Stimulated activated CD4-positive, alpha-beta T cell treated with anti-CD3 and anti-CD28 coated beads, Interleukin-12 subunit alpha, Interleukin-12 subunit beta, amount 100 ng/mL, for 24 hours (primary cell): Measurements from ENCODE around the gene LCOR.
"Not testable (repeated sequence)": the region's sequence is repeated elsewhere in the genome, so short reads cannot be mapped to it uniquely, and the experiment has no call there.

Experiments
- DNase-seq, 2 experiments: peaks; one replicate each; pipeline ENCODE4 v3.0.0-alpha.2; 2020; ENCODE audit warnings: low read depth in 2 of 2

The LCOR gene

DNA sequence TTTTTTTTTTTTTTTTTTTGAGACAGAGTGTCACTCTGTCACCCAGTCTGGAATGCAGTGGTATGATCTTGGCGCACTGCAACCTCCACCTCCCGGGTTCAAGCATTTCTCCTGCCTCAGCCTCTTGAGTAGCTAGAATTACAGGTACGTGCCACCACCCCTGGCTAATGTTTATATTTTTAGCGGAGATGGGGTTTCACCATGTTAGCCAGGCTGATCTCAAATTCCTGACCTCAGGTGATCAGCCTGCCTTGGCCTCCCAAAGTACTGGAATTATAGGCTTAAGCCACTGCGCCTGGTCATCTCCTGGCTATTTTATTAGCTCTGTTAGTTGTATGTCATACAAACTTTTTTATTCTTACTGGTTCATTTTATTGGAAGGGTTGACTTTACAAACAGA lies 103.0 kb downstream of the LCOR start:
- DNase-seq, result no peak

DNA sequence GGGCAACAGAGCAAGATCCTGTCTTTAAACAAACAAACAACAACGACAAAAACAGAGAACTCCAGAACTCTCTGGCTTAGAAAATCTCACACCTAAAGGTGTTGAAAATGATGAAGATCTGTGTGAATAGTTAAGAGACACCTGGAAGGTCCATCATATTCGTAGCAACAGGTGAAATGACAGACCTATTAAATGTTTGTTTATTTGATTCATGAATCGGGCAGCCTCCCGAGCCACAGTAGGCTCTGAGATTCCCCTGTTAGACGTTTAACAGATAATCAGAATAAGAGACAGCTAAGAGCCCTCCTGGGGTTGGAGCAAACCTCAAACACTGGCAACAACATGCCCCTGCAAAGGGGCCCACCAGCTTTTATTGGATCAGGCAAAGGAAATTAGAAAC lies 103.7 kb downstream of the LCOR start:
- DNase-seq, result no peak

DNA sequence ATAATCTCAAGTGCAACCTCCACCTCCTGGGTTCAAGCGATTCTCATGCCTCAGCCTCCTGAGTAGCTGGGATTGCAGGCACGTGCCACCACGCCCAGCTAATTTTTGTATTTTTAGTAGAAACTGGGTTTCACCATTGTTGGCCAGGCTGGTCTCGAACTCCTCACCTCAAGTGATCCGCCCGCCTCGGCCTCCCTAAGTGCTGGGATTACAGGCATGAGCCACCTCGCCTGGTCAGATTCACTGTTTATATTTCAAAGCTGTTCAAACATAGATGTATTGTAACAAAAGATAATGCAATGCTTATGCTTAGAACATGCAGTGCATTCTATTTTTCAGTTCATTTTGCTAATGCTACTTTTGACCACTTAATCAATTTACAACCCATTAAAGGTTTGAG lies 111.1 kb downstream of the LCOR start:
- not testable (repeated sequence) for DNase-seq

DNA sequence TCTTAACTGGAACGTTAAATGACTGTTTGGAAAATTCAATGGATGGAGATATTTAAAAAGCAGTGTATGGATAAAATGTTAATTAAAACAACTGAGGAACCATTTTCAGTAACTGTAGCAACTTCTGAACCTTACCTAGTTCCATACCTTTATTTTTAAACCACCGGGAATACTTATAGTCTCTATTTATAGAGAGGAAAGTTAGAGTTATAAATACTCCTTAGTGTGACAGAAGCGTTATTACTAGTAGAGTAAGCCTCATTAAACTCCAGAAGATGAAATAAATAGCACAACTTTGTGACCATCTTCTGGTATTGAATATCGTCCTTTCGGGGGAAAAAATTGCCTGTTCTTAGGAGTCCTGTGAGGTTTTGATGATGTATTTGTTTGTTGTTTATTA lies 114.9 kb downstream of the LCOR start:
- DNase-seq, result no peak

GRCh38 chr10:96949039-96949683 lies 117.1 kb downstream of the LCOR start:
- DNase-seq, result no peak

GRCh38 chr10:96951954-96952353 lies 119.9 kb downstream of the LCOR start:
- no peak for DNase-seq

GRCh38 chr10:96955794-96956193 lies 123.7 kb downstream of the LCOR start:
- no peak for DNase-seq

- no peak for DNase-seq
Measured at GRCh38 chr10:96958071-96958470, 126.0 kb downstream of the LCOR start.

- no peak for DNase-seq
Measured at GRCh38 chr10:96959733-96960132, 127.6 kb downstream of the LCOR start.

DNA sequence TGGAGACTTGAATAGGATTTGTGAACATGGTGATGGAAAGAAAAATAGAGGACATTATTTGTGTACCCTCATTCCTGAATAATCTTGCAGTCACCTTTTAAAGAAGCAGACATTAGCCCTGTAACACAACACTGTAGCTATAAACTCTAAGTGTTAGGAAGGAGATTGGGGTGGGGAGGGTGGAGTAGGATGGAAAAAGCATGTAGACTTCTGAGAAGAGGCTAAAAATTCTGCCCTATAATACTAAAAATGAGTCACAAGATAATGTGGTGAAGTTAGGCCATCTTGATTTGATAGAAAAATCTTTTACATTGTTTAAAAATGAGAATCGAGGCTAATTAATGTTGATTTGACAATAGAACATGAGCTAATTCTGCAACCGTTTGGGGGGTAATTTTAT lies 128.8 kb downstream of the LCOR start:
- no peak for DNase-seq

DNA sequence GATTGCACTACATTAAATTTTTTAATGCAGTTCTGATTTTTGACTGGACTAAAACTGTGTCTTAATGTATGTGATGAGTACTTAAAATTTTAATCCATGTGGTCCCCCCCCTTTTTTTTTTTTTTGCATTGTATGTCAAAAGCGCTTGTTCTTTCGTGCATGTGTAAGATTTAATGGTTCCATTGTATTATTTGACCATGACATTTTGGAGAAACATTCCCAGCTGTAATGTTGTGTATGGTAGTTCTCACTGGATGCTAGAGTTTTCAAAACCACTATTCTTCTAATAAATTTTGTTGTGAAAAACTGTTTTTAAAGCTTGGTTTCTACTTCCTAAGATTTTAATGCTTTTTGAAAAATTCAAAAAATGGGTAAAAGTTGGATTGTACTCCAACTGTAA lies 132.0 kb downstream of the LCOR start:
- DNase-seq, result no peak

DNA sequence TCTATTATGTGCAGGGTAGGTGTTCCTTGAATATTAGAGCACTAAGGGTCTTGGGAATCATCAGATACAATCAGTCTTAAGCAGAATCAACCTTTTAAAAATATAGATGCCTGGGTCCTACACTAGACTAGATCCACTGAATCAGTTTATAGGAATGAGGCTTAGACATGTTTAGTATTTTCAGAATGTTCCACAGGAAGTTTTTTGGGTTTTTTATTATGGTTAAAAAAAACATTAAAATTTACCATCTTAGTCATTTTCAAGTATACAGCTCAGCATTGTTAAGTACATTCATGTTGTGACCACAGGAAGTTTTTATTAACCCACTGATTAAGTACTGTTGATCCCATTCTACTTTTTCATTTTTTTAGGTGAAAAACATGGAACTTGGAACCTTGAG lies 135.7 kb downstream of the LCOR start:
- DNase-seq, result no peak

DNA sequence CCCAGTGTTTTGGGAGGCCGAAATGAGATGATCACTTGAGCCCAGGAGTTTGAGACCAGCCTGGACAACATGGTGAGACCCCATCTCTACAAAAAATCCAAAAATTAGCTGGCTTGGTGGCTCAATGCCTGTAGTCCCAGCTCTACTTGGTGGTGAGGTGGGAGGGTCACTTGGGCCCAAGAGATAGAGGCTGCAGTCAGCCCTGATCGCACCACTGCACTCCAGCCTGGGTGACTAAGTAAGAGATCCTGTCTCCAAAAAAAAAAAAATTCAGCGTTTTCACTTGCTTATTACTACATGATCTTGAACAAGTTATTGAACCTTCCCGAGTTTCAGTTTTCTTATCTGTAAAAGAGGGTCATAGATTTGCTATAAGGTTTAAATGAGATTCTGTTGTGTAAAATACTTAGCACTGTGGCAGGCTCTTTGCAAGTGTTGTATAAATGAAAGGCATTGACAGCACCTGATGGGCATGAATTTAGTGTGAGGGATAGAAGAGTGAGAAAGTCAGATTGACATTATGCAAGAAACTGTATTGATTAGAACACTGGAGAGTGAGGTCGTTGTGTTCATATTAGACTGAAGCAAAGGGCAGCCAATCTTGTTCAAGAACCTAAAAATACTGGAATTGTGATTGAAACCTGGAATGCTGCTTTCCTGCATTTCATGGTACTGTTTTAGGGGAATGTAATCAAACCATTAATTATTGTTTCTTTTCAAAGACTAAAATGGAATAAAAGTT lies 136.8 kb downstream of the LCOR start:
- DNase-seq, result no peak

DNA sequence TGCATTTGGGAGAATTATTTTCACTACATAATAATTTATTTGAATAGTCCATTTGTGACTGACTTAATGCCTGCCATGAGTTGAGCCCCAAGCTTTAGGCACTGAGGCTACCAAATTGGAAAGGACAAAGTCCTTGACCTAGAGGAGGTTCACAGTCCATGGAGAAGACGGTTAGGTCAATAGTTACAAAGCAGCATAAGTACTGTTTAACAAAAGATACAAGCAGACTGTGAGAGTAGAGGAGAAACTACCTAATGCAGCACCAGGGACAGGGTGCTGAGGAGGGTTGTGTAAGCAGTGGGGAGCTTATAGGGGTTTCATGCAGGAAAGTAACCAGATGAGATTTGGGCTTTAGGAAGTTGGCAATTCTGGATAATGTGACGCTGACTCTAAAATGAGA lies 139.2 kb downstream of the LCOR start:
- DNase-seq, result no peak

DNA sequence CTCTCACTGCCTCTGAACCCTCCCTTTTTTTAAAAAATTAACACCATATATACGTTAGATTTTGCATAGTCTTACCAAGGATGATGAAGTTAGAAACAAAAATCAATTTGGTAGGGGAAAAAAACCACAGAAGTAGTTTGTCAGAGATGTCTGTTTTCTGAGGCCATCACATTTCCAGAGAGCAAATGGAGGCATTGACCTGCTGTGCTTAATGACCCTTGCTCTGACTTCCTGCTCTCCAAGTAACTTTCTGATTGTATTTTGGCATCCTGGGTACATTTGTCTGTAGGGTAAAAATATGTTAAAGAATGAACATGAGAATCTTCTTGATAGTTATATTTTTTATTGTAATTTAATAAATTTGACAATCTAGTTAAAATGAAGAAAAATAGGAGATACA lies 140.2 kb downstream of the LCOR start:
- DNase-seq, result no peak

DNA sequence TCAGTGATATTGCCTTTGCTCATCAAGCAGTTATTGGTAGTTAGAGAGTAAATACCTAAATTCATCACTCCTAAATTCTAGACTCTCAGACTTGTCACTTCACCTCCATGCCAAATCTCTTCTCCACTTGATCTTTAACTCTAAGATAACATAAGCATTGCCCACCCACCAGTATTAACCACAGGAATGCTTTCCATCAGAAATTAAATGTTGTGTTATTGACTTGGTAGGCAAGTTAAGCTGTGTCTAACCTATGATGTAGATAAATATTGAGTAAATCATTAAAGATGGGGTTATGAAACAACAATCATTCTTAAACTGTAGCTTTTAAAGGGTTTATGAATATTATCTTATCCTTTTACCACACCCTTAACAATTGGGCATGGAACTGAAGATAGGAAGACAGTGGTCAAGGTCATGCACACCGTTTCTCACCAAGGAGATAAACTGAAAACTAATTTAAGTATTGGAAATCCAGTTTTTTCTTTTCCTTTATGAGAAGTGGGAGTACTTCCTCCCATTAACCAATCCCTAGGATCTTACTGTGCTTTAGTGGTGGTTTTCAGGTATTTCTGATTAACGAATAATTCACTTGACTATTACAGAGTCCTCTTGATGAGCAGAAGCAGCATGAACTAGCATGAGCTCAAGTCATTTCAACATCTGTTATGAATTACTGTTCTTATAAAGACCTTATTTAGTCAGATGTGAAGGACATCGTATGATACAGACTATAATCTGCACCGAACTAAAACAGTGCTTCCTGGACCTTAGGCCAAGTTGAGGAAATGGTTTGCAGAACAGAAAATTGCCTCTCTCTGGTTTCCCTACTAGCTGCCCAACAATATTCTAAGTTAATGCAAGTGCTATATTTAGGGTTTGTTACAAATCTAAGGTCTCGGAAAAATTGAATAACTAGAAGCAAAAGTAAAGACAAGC lies 142.0 kb downstream of the LCOR start:
- DNase-seq, result no peak

DNA sequence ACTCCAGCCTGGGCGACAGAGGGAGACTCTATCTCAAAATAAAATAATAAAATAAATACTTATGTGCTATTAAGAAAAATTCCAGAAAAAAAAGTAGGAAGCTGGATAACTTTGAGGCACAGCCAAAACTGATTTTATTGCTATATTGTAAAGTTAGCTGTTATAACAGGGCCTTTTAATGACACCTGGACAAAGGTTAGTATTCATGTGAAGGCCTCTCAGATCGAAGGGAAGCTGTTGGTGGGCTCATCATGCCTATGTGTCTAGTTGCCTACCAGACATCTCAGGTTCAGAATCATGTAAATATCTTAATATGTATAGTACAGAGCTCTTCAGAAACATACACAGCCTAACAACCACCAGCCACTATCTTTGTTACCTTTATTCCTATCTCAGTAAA lies 143.0 kb downstream of the LCOR start:
- DNase-seq, result no peak

GRCh38 chr10:96978621-96979154 lies 146.6 kb downstream of the LCOR start:
- DNase-seq, result no peak

- DNase-seq, result no peak
Measured at GRCh38 chr10:96982149-96982930, 150.2 kb downstream of the LCOR start.

GRCh38 chr10:96984541-96985131 lies 152.5 kb downstream of the LCOR start:
- no peak for DNase-seq

GRCh38 chr10:96986200-96986856 lies 154.2 kb downstream of the LCOR start:
- DNase-seq, result no peak
